B cell (primary cell): ENCODE results near the gene G3BP1. TPM values are rescaled to one million over a fixed set of nuclear protein-coding genes. Genes with fewer than 3 reads are reported as not detected.

Experiments used
- ATAC-seq: fragments of 200-7000 bp; cut with Tn5 transposase; one replicate; pipeline ENCODE4 v1.10.0; 2021; ENCODE audit warnings: low read depth, mild to moderate bottlenecking, moderate number of reproducible peaks, moderate library complexity
- CTCF ChIA-PET: fragments of 350-600 bp; sonication (Branson Sonifier 250); formaldehyde crosslinking; loops from one replicate; lab custom pipeline; 2021; ENCODE audit warnings: antibody characterized with exemption, inconsistent platforms; lab: Charles Lee
- POLR2A ChIA-PET: fragments of 350-600 bp; sonication (Branson Sonifier 250); formaldehyde crosslinking; loops from one replicate; lab custom pipeline; 2021; ENCODE audit warnings: antibody characterized with exemption; lab: Charles Lee
- DNase-seq: peaks from one replicate; pipeline ENCODE4 v3.0.0; 2013
- H2AFZ ChIP-seq: 2 replicates; pipeline ENCODE4 v1.6.1; 2012; ENCODE audit warnings: mild to moderate bottlenecking, low read depth, low read length; ENCODE audit not compliant: insufficient read depth, poor library complexity, severe bottlenecking
- H3K27ac ChIP-seq, 2 donors: 1 replicate in 1 of 2; 2 replicates in 1 of 2; pipeline ENCODE4 v1.5.1; 2012 to 2013; ENCODE audit warnings: low read length in 2 of 2, mild to moderate bottlenecking in 2 of 2, moderate library complexity in 1 of 2
- H3K27me3 ChIP-seq, 4 experiments: fragments of 200-600 bp in 1 of 4; sonication (generic) in 1 of 4; replicated peaks in 1 of 4; 1 replicate in 2 of 4; 2 replicates in 2 of 4; pipeline versions ENCODE4 v1.6.1 to v1.7.0; 2013 to 2016; ENCODE audit warnings: low read length in 3 of 4, mild to moderate bottlenecking in 2 of 4, mixed read lengths in 1 of 4, moderate library complexity in 1 of 4; ENCODE audit not compliant: insufficient read depth in 4 of 4, control insufficient read depth in 3 of 4; ENCODE audit errors: control extremely low read depth in 1 of 4
- H3K36me3 ChIP-seq, 2 experiments: replicated peaks in 1 of 2; 1 replicate in 1 of 2; 2 replicates in 1 of 2; pipeline versions ENCODE4 v1.6.1 to v1.7.1; 2013; ENCODE audit warnings: low read length in 1 of 2; ENCODE audit not compliant: insufficient read depth in 2 of 2, control insufficient read depth in 1 of 2; ENCODE audit errors: control extremely low read depth in 1 of 2, extremely low read depth in 1 of 2
- H3K4me1 ChIP-seq, 2 donors: fragments of 200-600 bp in 1 of 2; sonication (generic) in 1 of 2; 1 replicate in 1 of 2; 2 replicates in 1 of 2; pipeline versions ENCODE4 v1.5.1 to v1.6.1; 2013 to 2017; ENCODE audit warnings: low read length in 2 of 2; ENCODE audit not compliant: control insufficient read depth in 2 of 2, insufficient read depth in 2 of 2
- H3K4me2 ChIP-seq: replicated peaks from 2 replicates; pipeline ENCODE3; 2012; ENCODE audit warnings: mild to moderate bottlenecking, low read depth, low read length; ENCODE audit not compliant: poor library complexity, severe bottlenecking
- H3K4me3 ChIP-seq, 5 experiments: fragments of 200-600 bp in 1 of 5; sonication (generic) in 1 of 5; 1 replicate in 3 of 5; 2 replicates in 2 of 5; pipeline versions ENCODE4 v1.5.1 to v1.7.0; 2011 to 2016; ENCODE audit warnings: low read length in 4 of 5, mild to moderate bottlenecking in 4 of 5, low read depth in 2 of 5, control low read depth in 1 of 5, moderate library complexity in 1 of 5; ENCODE audit not compliant: insufficient read depth in 1 of 5; ENCODE audit errors: control extremely low read depth in 1 of 5, extremely low read depth in 1 of 5
- H3K79me2 ChIP-seq: fragments of 200-600 bp; sonication (generic); one replicate; pipeline ENCODE4 v1.6.0; 2016; ENCODE audit warnings: low read length; ENCODE audit not compliant: control insufficient read depth, insufficient read depth
- H3K9ac ChIP-seq: fragments of 200-600 bp; sonication (generic); 2 replicates; pipeline ENCODE4 v1.6.1; 2017; ENCODE audit warnings: mild to moderate bottlenecking, low read length, moderate library complexity
- H3K9me3 ChIP-seq, 3 donors: one replicate each; pipeline versions ENCODE4 v1.6.1 to v1.7.1; 2013; ENCODE audit warnings: low read length in 2 of 3; ENCODE audit not compliant: control insufficient read depth in 2 of 3, insufficient read depth in 1 of 3; ENCODE audit errors: control extremely low read depth in 1 of 3
- H4K20me1 ChIP-seq: 2 replicates; pipeline ENCODE4 v1.6.0; 2012; ENCODE audit warnings: mild to moderate bottlenecking, low read length; ENCODE audit not compliant: insufficient read depth, control insufficient read depth, poor library complexity, severe bottlenecking
- H3K27ac Mint-ChIP-seq: one replicate; pipeline ENCODE4 v1.8.0; 2021; ENCODE audit warnings: mixed read lengths
- H3K27me3 Mint-ChIP-seq: one replicate; pipeline ENCODE4 v1.8.0; 2021; ENCODE audit warnings: mixed read lengths
- H3K4me1 Mint-ChIP-seq: one replicate; pipeline ENCODE4 v1.8.0; 2021; ENCODE audit warnings: mixed read lengths
- H3K4me3 Mint-ChIP-seq: one replicate; pipeline ENCODE4 v1.8.0; 2021; ENCODE audit warnings: mixed read lengths
- H3K9me3 Mint-ChIP-seq: one replicate; pipeline ENCODE4 v1.8.0; 2022; ENCODE audit warnings: mixed read lengths; ENCODE audit not compliant: insufficient read depth
- CTCF ChIP-seq: fragments of 200-600 bp; IDR thresholded peaks from one replicate; pipeline ENCODE4 v1.8.0; 2022; ENCODE audit warnings: antibody characterized with exemption, mild to moderate bottlenecking
- EZH2 ChIP-seq: IDR thresholded peaks from 2 replicates; pipeline ENCODE4 v1.6.1; 2012; ENCODE audit warnings: borderline replicate concordance, low read depth, mild to moderate bottlenecking, moderate library complexity, low read length; ENCODE audit not compliant: insufficient read depth, poor library complexity, severe bottlenecking
- WGBS: methylation state at CpG from one replicate; pipeline ENCODE4 v1.1.5; 2013; ENCODE audit warnings: missing lambda C conversion rate; ENCODE audit not compliant: insufficient coverage; 5-methylcytosine and 5-hydroxymethylcytosine counted together
- intact Hi-C: fragments of 100-400 bp; cut with micrococcal nuclease; formaldehyde crosslinking; loops from one replicate; pipeline ENCODE4 v1.10.0; 2022
- polyA plus RNA-seq: library from polyadenylated mRNA; depleted of rRNA; stranded (reverse); fragments of >200 nt; gene quantifications from 2 replicates; pipeline ENCODE4 v1.2.3, GENCODE V29; 2012
- total RNA-seq, 2 donors: library from RNA; stranded (reverse); fragments of 120-200 nt in 1 of 2; gene quantifications; 1 replicate in 1 of 2; 2 replicates in 1 of 2; pipeline versions ENCODE4 v1.2.3 to v1.2.4, GENCODE V29; 2013 to 2022

G3BP1 gene
- total and polyA plus RNA-seq, 2 donors (not counting 1 experiment from before 2014, with no cell fraction given), result 12.7 to 159 TPM

- Histone ChIP-seq H3K27me3 (no peaks in the 10 kb centered on the region), H3K9me3 (no peaks in the 10 kb centered on the region), H3K4me3 (no peak overlapping the region), H3K4me1 (no peaks in the 10 kb centered on the region), H3K27ac (no peak overlapping the region), H3K79me2 (no peaks in the 10 kb centered on the region), H3K9ac (no peak overlapping the region), H3K36me3 (peaks cover 3 to 71% of the 10 kb centered on the region in 2 experiments), H3K4me2 (no peak overlapping the region), H4K20me1 (peaks cover 9% of the 10 kb centered on the region), H2AFZ (no peak overlapping the region)
- ATAC-seq, result no peak
- H3K27ac Mint-ChIP-seq, result no peak overlapping the region
- WGBS, result no CpG with 5 or more reads among the region's 3 CpGs
- CTCF ChIA-PET, result no interaction called here
- intact Hi-C loops, result no loop called here
- no peak for TF ChIP-seq EZH2
- no peaks in the 10 kb centered on the region for H3K27me3 Mint-ChIP-seq
- no peak for DNase-seq
- POLR2A ChIA-PET, result no interaction called here
- peaks cover 2% of the 10 kb centered on the region for H3K4me1 Mint-ChIP-seq
- H3K9me3 Mint-ChIP-seq, result no peaks in the 10 kb centered on the region
- H3K4me3 Mint-ChIP-seq, result no peak overlapping the region
These were observed 33.9 kb downstream of the G3BP1 start for GRCh38 chr5:151805414-151806223.

- Histone ChIP-seq H3K79me2 (no peaks in the 10 kb centered on the region), H4K20me1 (peaks cover 9% of the 10 kb centered on the region), H3K27me3 (no peaks in the 10 kb centered on the region), H3K9ac (no peak overlapping the region), H3K4me3 (no peak overlapping the region), H3K27ac (no peak overlapping the region), H3K4me2 (no peak overlapping the region), H3K9me3 (no peaks in the 10 kb centered on the region), H2AFZ (no peak overlapping the region), H3K36me3 (peaks cover 5 to 64% of the 10 kb centered on the region in 2 experiments), H3K4me1 (no peaks in the 10 kb centered on the region)
- Mint-ChIP-seq H3K27ac (no peak overlapping the region), H3K27me3 (no peaks in the 10 kb centered on the region), H3K9me3 (no peaks in the 10 kb centered on the region), H3K4me3 (no peak overlapping the region), H3K4me1 (peaks cover 2% of the 10 kb centered on the region)
- no peak for ATAC-seq
- TF ChIP-seq EZH2 (no peak), CTCF (no peak)
- no peak for DNase-seq
- ChIA-PET POLR2A (no interaction called here), CTCF (interaction anchor here (0.9 kb wide), 1 partner anchor 27 kb away, joined by 3 read pairs; no protein-coding TSS in a partner anchor)
- WGBS, result 100% methylated on average over 1 of the region's 4 CpGs
- intact Hi-C loops, result no loop called here
These were observed 36.9 kb downstream of the G3BP1 start for GRCh38 chr5:151808451-151809169.
